HepG2 (cell line): Measurements from ENCODE around the gene PLSCR4. TPM values are rescaled to one million over a fixed set of nuclear protein-coding genes. Genes with fewer than 3 reads are reported as not detected.
A peak's percentile ranks its signal among the peaks of the same experiment; 100 is the strongest.

Experiments used
- FOXO4 ChIP-seq: sonication (generic); formaldehyde crosslinking; conservative IDR thresholded peaks from 2 replicates; pipeline ENCODE4 v1.8.1; 2023; ENCODE audit warnings: missing genetic modification reagents
- GRHL1 ChIP-seq: sonication (generic); formaldehyde crosslinking; conservative IDR thresholded peaks from 2 replicates; pipeline ENCODE4 v1.8.0; 2022; ENCODE audit warnings: missing genetic modification reagents
- HNF1A ChIP-seq, 2 experiments: sonication (generic) in 1 of 2; formaldehyde crosslinking in 1 of 2; IDR thresholded peaks; 2 replicates each; pipeline versions ENCODE4 v1.4.0 to v1.6.1; 2016 to 2020; ENCODE audit warnings: borderline replicate concordance in 1 of 2, low read depth in 1 of 2, mild to moderate bottlenecking in 1 of 2, missing genetic modification reagents in 1 of 2
- HOXA9 ChIP-seq: sonication (generic); formaldehyde crosslinking; IDR thresholded peaks from 2 replicates; pipeline ENCODE4 v1.8.1; 2022; ENCODE audit warnings: missing genetic modification reagents, mild to moderate bottlenecking, moderate library complexity, borderline replicate concordance
- KAT2B ChIP-seq: fragments of 150-350 bp; IDR thresholded peaks from 2 replicates; pipeline ENCODE4 v1.6.1; 2014; ENCODE audit warnings: low read depth, low read length, borderline replicate concordance
- RBM22 ChIP-seq: fragments of 200-400 bp; formaldehyde crosslinking; optimal IDR thresholded peaks from 2 replicates; pipeline ENCODE3; 2017; ENCODE audit warnings: mild to moderate bottlenecking, low read length, moderate library complexity
- RXRA ChIP-seq: sonication (generic); formaldehyde crosslinking; IDR thresholded peaks from 2 replicates; pipeline ENCODE4 v1.5.1; 2020; ENCODE audit warnings: missing genetic modification reagents
- SKI ChIP-seq: fragments of 450-650 bp; IDR thresholded peaks from one replicate; pipeline ENCODE4 v1.6.1; 2018; ENCODE audit warnings: mild to moderate bottlenecking; ENCODE audit not compliant: partially characterized antibody
- SMAD1 ChIP-seq: sonication (generic); formaldehyde crosslinking; IDR thresholded peaks from 2 replicates; pipeline ENCODE4 v1.4.0; 2020; ENCODE audit warnings: missing genetic modification reagents, low read depth, mild to moderate bottlenecking, borderline replicate concordance
- SNAPC2 ChIP-seq: sonication (generic); formaldehyde crosslinking; IDR thresholded peaks from 2 replicates; pipeline ENCODE4 v1.8.1; 2022; ENCODE audit warnings: mild to moderate bottlenecking, missing genetic modification reagents
- THYN1 ChIP-seq: sonication (generic); formaldehyde crosslinking; IDR thresholded peaks from 2 replicates; pipeline ENCODE4 v1.8.1; 2023; ENCODE audit warnings: low read depth, mild to moderate bottlenecking, moderate library complexity, missing genetic modification reagents, borderline replicate concordance
- ZKSCAN8 ChIP-seq: IDR thresholded peaks from 2 replicates; pipeline ENCODE4 v1.6.1; 2016; ENCODE audit warnings: borderline replicate concordance, missing genetic modification reagents, missing compliant biosample characterization
- ZNF251 ChIP-seq: sonication (generic); formaldehyde crosslinking; IDR thresholded peaks from 2 replicates; pipeline ENCODE4 v1.9.0; 2021; ENCODE audit warnings: mild to moderate bottlenecking, missing genetic modification reagents
- ZNF326 ChIP-seq: sonication (generic); formaldehyde crosslinking; IDR thresholded peaks from 2 replicates; pipeline ENCODE4 v1.4.0; 2020; ENCODE audit warnings: missing genetic modification reagents, borderline replicate concordance
- ZNF343 ChIP-seq: sonication (generic); formaldehyde crosslinking; IDR thresholded peaks from 2 replicates; pipeline ENCODE4 v1.4.0; 2020; ENCODE audit warnings: mild to moderate bottlenecking, missing genetic modification reagents
- ZNF441 ChIP-seq: sonication (generic); formaldehyde crosslinking; IDR thresholded peaks from 2 replicates; pipeline ENCODE4 v1.7.0; 2021; ENCODE audit warnings: missing genetic modification reagents, borderline replicate concordance
- ZNF576 ChIP-seq: sonication (generic); formaldehyde crosslinking; IDR thresholded peaks from 2 replicates; pipeline ENCODE4 v1.4.0; 2020; ENCODE audit warnings: mild to moderate bottlenecking, missing genetic modification reagents
- ZSCAN5A ChIP-seq: sonication (generic); formaldehyde crosslinking; IDR thresholded peaks from 2 replicates; pipeline ENCODE4 v1.8.0; 2022; ENCODE audit warnings: mild to moderate bottlenecking, missing genetic modification reagents, borderline replicate concordance
- polyA plus RNA-seq, 8 experiments: library from polyadenylated mRNA; depleted of rRNA in 3 of 8; stranded (reverse) in 7 of 8; unstranded in 1 of 8; fragments of >200 nt; fragmentation: Illumina TruSeq in 4 of 8; extraction: Trizol in 4 of 8; gene quantifications; 2 replicates each; pipeline versions ENCODE4 v1.2.1 to v1.2.3, GENCODE V29; 2011 to 2016; ENCODE audit warnings: low read depth in 4 of 8, missing spikeins in 1 of 8, mixed read lengths in 1 of 8; ENCODE audit not compliant: insufficient read depth in 1 of 8
- total RNA-seq, 5 experiments: library from RNA; depleted of rRNA; stranded (reverse); fragments of >200 nt; fragmentation: Illumina TruSeq; extraction: Trizol; gene quantifications; 2 replicates each; pipeline ENCODE4 v1.2.3, GENCODE V29; 2016; ENCODE audit warnings: low read depth in 1 of 5

PLSCR4 gene
- total and polyA plus RNA-seq, 2 of the 13 experiments (the other 11 are each of a cell fraction or from before 2014, with no cell fraction given): 1.5 to 59.0 TPM

- no peak for TF ChIP-seq ZNF576 (CRISPR knock-in tag)
- no peak for TF ChIP-seq ZNF441 (CRISPR knock-in tag)
- TF ChIP-seq HNF1A (IDR thresholded peaks at IDR 0.05; ENCODE audit: low read depth): peak; percentile 86
- peak; percentile 95 for TF ChIP-seq HNF1A (CRISPR knock-in tag; IDR thresholded peaks at IDR 0.05; ENCODE audit: borderline replicate concordance)
- no peak for TF ChIP-seq GRHL1
- TF ChIP-seq RBM22: no peak
- TF ChIP-seq SKI: peak; percentile 52
- no peak for TF ChIP-seq KAT2B
- TF ChIP-seq ZNF326 (CRISPR knock-in tag): no peak
- no peak for TF ChIP-seq ZNF251 (CRISPR knock-in tag)
- TF ChIP-seq SMAD1 (CRISPR knock-in tag): no peak
- TF ChIP-seq ZNF343 (CRISPR knock-in tag): no peak
- peak; percentile 79; the same call in 1 of the 2 replicates for TF ChIP-seq RXRA
- TF ChIP-seq THYN1 (CRISPR knock-in tag): 0 out of 2 replicates have a peak, but pooled peaks have one; percentile 22
- peak; percentile 74; the same call in 1 of the 2 replicates for TF ChIP-seq ZSCAN5A
- no peak for TF ChIP-seq FOXO4 (CRISPR knock-in tag)
- TF ChIP-seq SNAPC2 (CRISPR knock-in tag): peak; percentile 69; the same call in 1 of the 2 replicates
- TF ChIP-seq ZKSCAN8: peak; percentile 92; the same call in 1 of the 2 replicates
- TF ChIP-seq HOXA9 (CRISPR knock-in tag): no peak
These were observed 28.5 kb downstream of the PLSCR4 start (continued) for GRCh38 chr3:146222204-146223046.
